Stimulated activated CD4-positive, alpha-beta T cell treated with anti-CD3 and anti-CD28 coated beads, Interleukin-15, amount 100 ng/mL, for 48 hours (primary cell): ENCODE results near the gene SCN10A.

Experiments used
- DNase-seq, 2 donors: peaks; one replicate each; pipeline ENCODE4 v3.0.0-alpha.2; 2020; ENCODE audit warnings: low read depth in 2 of 2

Gene SCN10A

GRCh38 chr3:38816026-38816425 is at the start of gene SCN10A:
Gene SCN10A (minus strand): TSS chr3:38816217. CDS start chr3:38794010, 22,207 bp downstream.
- no peak for DNase-seq

GRCh38 chr3:38853011-38853410 is 37.0 kb upstream of the SCN10A start:
- DNase-seq = no peak

- DNase-seq = no peak
These were observed 27.9 kb upstream of the SCN10A start for GRCh38 chr3:38843898-38844297.

- DNase-seq = no peak
These were observed 26.4 kb upstream of the SCN10A start for GRCh38 chr3:38842266-38842965.

- no peak for DNase-seq
These were observed 25.0 kb upstream of the SCN10A start for GRCh38 chr3:38840987-38841386.

- no peak for DNase-seq
These were observed 21.3 kb upstream of the SCN10A start for GRCh38 chr3:38837358-38837757.

GRCh38 chr3:38836561-38836960 is 20.5 kb upstream of the SCN10A start:
- DNase-seq = no peak

- no peak for DNase-seq
These were observed 19.9 kb upstream of the SCN10A start for GRCh38 chr3:38835939-38836338.

- no peak for DNase-seq
These were observed 18.7 kb upstream of the SCN10A start for GRCh38 chr3:38834717-38835116.

- peak; percentile 25 to 29 for DNase-seq
These were observed 18.1 kb upstream of the SCN10A start for GRCh38 chr3:38834110-38834509.

- no peak for DNase-seq
These were observed 13.4 kb upstream of the SCN10A start for GRCh38 chr3:38829404-38829803.

GRCh38 chr3:38828681-38829080 is 12.7 kb upstream of the SCN10A start:
- no peak for DNase-seq

GRCh38 chr3:38827791-38828190 is 11.8 kb upstream of the SCN10A start:
- no peak for DNase-seq

GRCh38 chr3:38826001-38826400 is 10.0 kb upstream of the SCN10A start:
- no peak for DNase-seq

GRCh38 chr3:38824349-38824748 is 8.3 kb upstream of the SCN10A start:
- DNase-seq = no peak

- DNase-seq = no peak
These were observed 7.7 kb upstream of the SCN10A start for GRCh38 chr3:38823722-38824121.

- DNase-seq = no peak
These were observed 7.2 kb upstream of the SCN10A start for GRCh38 chr3:38823186-38823585.

GRCh38 chr3:38811822-38812221 is 4.2 kb downstream of the SCN10A start:
- no peak for DNase-seq

- DNase-seq = peak; percentile 4 to 22
These were observed 10.1 kb downstream of the SCN10A start for GRCh38 chr3:38805765-38806386.

- DNase-seq = no peak
These were observed 11.0 kb downstream of the SCN10A start for GRCh38 chr3:38805004-38805403.

GRCh38 chr3:38800511-38800910 is 15.5 kb downstream of the SCN10A start:
- DNase-seq = no peak

GRCh38 chr3:38793721-38794120 is 22.3 kb downstream of the SCN10A start:
- DNase-seq = no peak

- DNase-seq = no peak
These were observed 23.0 kb downstream of the SCN10A start for GRCh38 chr3:38792983-38793382.

GRCh38 chr3:38782148-38782547 is 33.9 kb downstream of the SCN10A start:
- no peak for DNase-seq
